Karpas-422 (cell line): ENCODE results near the gene HLA-A. TPM values are rescaled to one million over a fixed set of nuclear protein-coding genes. Genes with fewer than 3 reads are reported as not detected.

Source experiments
- DNase-seq: peaks from one replicate; pipeline ENCODE4 v3.0.0-alpha.2; 2015
- H2AFZ ChIP-seq: fragments of 200-600 bp; sonication (generic); 2 replicates; pipeline ENCODE4 v1.6.1; 2014; ENCODE audit warnings: antibody characterized with exemption, low read length, mixed read lengths
- H3K27ac ChIP-seq: fragments of 200-600 bp; sonication (generic); 2 replicates; pipeline ENCODE4 v1.5.1; 2014; ENCODE audit warnings: mild to moderate bottlenecking, low read length, moderate library complexity
- H3K27me3 ChIP-seq: fragments of 200-600 bp; sonication (generic); 2 replicates; pipeline ENCODE4 v1.6.1; 2014; ENCODE audit warnings: low read length, mixed read lengths
- H3K36me3 ChIP-seq: fragments of 200-600 bp; sonication (generic); 2 replicates; pipeline ENCODE4 v1.6.1; 2014; ENCODE audit warnings: low read length, mixed read lengths; ENCODE audit not compliant: insufficient read depth
- H3K4me1 ChIP-seq: fragments of 200-600 bp; sonication (generic); 2 replicates; pipeline ENCODE4 v1.6.1; 2014; ENCODE audit warnings: mild to moderate bottlenecking, low read length, mixed read lengths
- H3K4me2 ChIP-seq: fragments of 200-600 bp; sonication (generic); 2 replicates; pipeline ENCODE4 v1.6.1; 2014; ENCODE audit warnings: low read length, low read depth, mild to moderate bottlenecking; ENCODE audit not compliant: poor library complexity, severe bottlenecking
- H3K4me3 ChIP-seq: fragments of 200-600 bp; sonication (generic); 2 replicates; pipeline ENCODE4 v1.5.1; 2014; ENCODE audit warnings: mild to moderate bottlenecking, antibody characterized with exemption, low read length, mixed read lengths
- H3K79me2 ChIP-seq: fragments of 200-600 bp; sonication (generic); 2 replicates; pipeline ENCODE4 v1.6.1; 2014; ENCODE audit warnings: mild to moderate bottlenecking, low read length, mixed read lengths
- H3K9ac ChIP-seq: fragments of 200-600 bp; sonication (generic); 2 replicates; pipeline ENCODE4 v1.6.0; 2014; ENCODE audit warnings: low read length
- H3K9me2 ChIP-seq: fragments of 200-600 bp; sonication (generic), shearing (Covaris generic); replicated peaks from 2 replicates; pipeline ENCODE4 v1.6.0; 2014; ENCODE audit warnings: mild to moderate bottlenecking, low read length, moderate library complexity; ENCODE audit not compliant: insufficient read depth
- H3K9me3 ChIP-seq: fragments of 300-700, 200-600 bp; sonication (generic); 2 replicates; pipeline ENCODE4 v1.6.1; 2014; ENCODE audit warnings: low read length, mixed read lengths
- H4K20me1 ChIP-seq: fragments of 200-600 bp; sonication (generic); 2 replicates; pipeline ENCODE4 v1.6.1; 2014; ENCODE audit warnings: mild to moderate bottlenecking, antibody characterized with exemption, low read length, low read depth; ENCODE audit not compliant: insufficient read depth
- total RNA-seq: library from RNA; depleted of rRNA; stranded (reverse); fragments of >200 nt; shearing (Covaris generic); gene quantifications from 2 replicates; pipeline ENCODE4 v1.2.3, GENCODE V29; 2014; ENCODE audit warnings: low replicate concordance

Gene HLA-A
- total RNA-seq, 1 experiment from 2014 or later = 739 TPM

DNA sequence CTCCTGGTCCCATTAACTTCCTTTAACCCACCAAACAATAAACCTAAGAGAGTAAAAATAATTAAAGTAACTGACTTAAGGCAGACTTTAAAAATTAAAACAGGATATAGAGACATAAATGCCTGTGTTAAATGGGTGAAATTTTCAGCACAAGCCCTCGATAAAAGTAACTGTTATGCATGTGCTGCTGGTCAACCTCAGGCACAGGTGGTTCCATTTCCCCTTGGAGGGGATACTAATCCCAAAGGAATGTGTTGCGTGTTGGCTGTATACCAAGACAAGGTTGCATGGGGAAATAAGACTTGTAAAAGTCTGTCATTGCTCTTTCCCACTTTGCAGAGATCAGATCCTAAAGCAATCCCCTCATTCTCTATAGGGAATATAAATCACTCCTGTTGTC lies 25.8 kb downstream of the HLA-A start:
- Histone ChIP-seq H3K27me3 (no peaks in the 10 kb centered on the region), H3K4me3 (no peak overlapping the region), H3K79me2 (no peaks in the 10 kb centered on the region), H4K20me1 (no peaks in the 10 kb centered on the region), H3K27ac (no peak overlapping the region), H3K9me2 (no peaks in the 10 kb centered on the region), H3K9ac (no peak overlapping the region), H3K9me3 (no peaks in the 10 kb centered on the region), H3K36me3 (no peaks in the 10 kb centered on the region), H2AFZ (no peak overlapping the region), H3K4me1 (peaks cover 30% of the 10 kb centered on the region), H3K4me2 (no peak overlapping the region)
- no peak for DNase-seq

DNA sequence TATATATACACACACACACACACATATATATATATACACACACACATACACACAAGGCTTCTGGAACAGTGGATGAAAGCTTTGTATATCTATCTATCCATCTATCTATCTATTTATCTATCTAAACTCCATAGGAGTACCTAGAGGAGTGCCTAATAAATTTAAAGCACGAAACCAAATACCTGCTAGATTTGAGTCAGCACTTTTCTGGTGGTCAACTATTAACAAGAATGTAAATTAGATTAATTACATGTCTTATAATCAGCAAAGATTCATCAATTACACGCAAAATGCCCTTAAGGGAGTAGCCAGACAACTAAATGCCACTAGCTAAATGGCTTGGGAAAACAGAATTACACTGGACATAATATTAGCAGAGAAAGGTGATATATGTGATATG lies 26.6 kb downstream of the HLA-A start:
- Histone ChIP-seq H3K9ac (no peak overlapping the region), H3K9me3 (no peaks in the 10 kb centered on the region), H3K36me3 (no peaks in the 10 kb centered on the region), H3K27ac (no peak overlapping the region), H3K4me1 (peaks cover 30% of the 10 kb centered on the region), H3K4me3 (no peak overlapping the region), H3K79me2 (no peaks in the 10 kb centered on the region), H3K27me3 (no peaks in the 10 kb centered on the region), H3K9me2 (no peaks in the 10 kb centered on the region), H4K20me1 (no peaks in the 10 kb centered on the region), H2AFZ (no peak overlapping the region), H3K4me2 (no peak overlapping the region)
- no peak for DNase-seq

DNA sequence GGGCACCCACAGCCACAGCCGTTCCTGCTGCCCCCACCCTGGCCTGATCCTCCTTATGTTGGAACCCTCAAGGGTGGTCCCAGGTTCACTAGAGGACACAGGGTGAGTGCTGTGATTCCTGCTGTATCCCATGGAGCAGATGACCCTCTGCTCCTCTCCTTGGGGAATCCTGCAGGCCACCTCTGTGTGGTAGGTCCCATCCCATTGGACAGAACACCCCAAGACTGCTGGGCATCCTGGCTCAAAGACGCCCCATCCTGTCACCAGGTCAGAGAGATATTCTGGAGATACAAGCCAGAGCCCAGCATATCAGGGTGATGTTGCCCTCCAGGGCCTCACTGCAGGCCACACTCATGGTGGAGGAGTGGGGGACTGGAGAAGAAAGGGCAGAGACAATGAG lies 28.4 kb downstream of the HLA-A start:
- no peak overlapping the region for H2AFZ ChIP-seq
- no peak overlapping the region for H3K27ac ChIP-seq
- no peak for DNase-seq
- H3K27me3 ChIP-seq = no peaks in the 10 kb centered on the region
- H3K9ac ChIP-seq = no peak overlapping the region
- H3K4me2 ChIP-seq = no peak overlapping the region
- H3K36me3 ChIP-seq = no peaks in the 10 kb centered on the region
- H3K79me2 ChIP-seq = no peaks in the 10 kb centered on the region
- H3K4me3 ChIP-seq = no peak overlapping the region
- H3K4me1 ChIP-seq = peaks cover 14% of the 10 kb centered on the region
- no peaks in the 10 kb centered on the region for H3K9me2 ChIP-seq
- H3K9me3 ChIP-seq = no peaks in the 10 kb centered on the region
- H4K20me1 ChIP-seq = no peaks in the 10 kb centered on the region

DNA sequence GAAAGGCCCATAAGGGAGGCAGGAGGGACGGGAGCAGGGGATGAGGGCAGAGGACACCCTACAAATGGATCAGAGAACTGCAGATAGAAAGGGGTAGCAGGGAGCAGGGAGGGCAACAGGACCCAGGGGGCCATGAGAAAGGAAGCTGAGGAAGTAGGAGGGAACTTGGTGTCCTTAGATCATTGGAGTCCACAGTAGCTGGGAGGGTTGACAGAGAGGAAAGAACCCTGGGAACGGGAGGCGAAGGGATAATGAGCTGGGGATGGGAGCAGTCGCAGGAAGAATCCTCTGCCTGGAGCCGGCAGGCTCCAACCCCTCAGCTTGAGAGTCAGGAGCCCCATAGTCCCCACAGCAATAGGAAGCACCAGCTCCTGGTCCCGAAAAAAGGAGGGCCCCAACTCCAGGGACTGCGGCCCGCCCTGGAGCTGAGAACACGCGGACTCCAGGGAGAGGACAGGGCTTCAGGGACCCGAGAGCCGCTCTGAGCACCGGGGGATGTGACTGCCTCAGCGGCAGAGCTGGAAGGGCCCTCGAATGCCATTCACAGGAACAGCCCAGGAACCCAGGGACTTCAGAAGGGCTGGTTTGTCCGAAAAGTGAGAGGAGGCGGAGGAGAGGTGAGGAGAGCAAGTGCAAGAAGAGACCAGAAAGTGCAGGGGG lies 32.7 kb downstream of the HLA-A start:
- Histone ChIP-seq H3K4me1 (peaks cover 3% of the 10 kb centered on the region; the same call in 1 of the 2 replicates), H3K9me3 (no peaks in the 10 kb centered on the region), H3K4me2 (no peak overlapping the region), H2AFZ (no peak overlapping the region), H3K4me3 (no peak overlapping the region), H3K9me2 (no peaks in the 10 kb centered on the region), H4K20me1 (no peaks in the 10 kb centered on the region), H3K27ac (no peak overlapping the region), H3K9ac (no peak overlapping the region), H3K27me3 (no peaks in the 10 kb centered on the region), H3K36me3 (no peaks in the 10 kb centered on the region), H3K79me2 (no peaks in the 10 kb centered on the region)
- no peak for DNase-seq

DNA sequence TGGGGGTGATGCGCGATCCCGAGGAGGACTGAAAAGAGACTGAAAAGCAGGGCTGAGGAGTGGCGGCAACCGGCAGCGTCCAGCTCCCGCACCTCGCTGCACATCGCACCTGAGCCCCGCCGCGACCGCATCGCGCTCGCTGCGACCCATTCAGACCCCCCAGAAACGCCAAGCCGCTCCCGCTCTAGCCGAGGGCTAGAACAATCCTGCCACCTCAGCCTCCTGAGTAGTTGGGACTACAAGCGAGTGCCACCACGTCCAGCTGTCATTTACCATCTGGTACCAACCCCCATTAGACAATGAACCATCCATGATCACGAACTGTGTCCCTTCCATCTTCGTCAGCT lies 33.2 kb downstream of the HLA-A start:
- Histone ChIP-seq H4K20me1 (no peaks in the 10 kb centered on the region), H3K27me3 (no peaks in the 10 kb centered on the region), H2AFZ (no peak overlapping the region), H3K4me2 (no peak overlapping the region), H3K79me2 (no peaks in the 10 kb centered on the region), H3K4me3 (no peak overlapping the region), H3K9me2 (no peaks in the 10 kb centered on the region), H3K36me3 (no peaks in the 10 kb centered on the region), H3K9me3 (no peaks in the 10 kb centered on the region), H3K27ac (no peak overlapping the region), H3K9ac (no peak overlapping the region), H3K4me1 (peaks cover 3% of the 10 kb centered on the region; the same call in 1 of the 2 replicates)
- no peak for DNase-seq

DNA sequence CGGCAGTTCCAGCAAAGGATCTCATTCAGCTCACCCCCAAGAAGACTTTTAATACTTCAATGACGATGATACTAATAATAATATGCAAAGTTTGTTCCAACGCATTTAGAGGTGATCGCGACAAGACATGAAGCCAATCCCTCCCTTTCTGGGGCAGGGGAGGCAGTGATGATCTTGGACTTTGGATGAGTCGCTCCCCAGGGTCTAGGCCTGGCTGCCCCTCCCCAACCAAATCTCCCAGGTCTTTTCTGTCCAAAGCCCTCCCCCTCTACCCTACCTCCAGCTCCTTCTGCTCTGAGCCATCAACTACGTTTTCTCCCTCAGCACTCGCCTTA lies 33.9 kb downstream of the HLA-A start:
- no peak overlapping the region for H3K4me3 ChIP-seq
- no peak for DNase-seq
- H3K4me2 ChIP-seq = peak overlapping the region; percentile 42
- no peaks in the 10 kb centered on the region for H4K20me1 ChIP-seq
- H3K4me1 ChIP-seq = peaks cover 3% of the 10 kb centered on the region; the same call in 1 of the 2 replicates
- H3K9ac ChIP-seq = no peak overlapping the region
- H2AFZ ChIP-seq = no peak overlapping the region
- H3K27ac ChIP-seq = no peak overlapping the region
- H3K27me3 ChIP-seq = no peaks in the 10 kb centered on the region
- no peaks in the 10 kb centered on the region for H3K9me3 ChIP-seq
- H3K36me3 ChIP-seq = no peaks in the 10 kb centered on the region
- H3K79me2 ChIP-seq = no peaks in the 10 kb centered on the region
- no peaks in the 10 kb centered on the region for H3K9me2 ChIP-seq

DNA sequence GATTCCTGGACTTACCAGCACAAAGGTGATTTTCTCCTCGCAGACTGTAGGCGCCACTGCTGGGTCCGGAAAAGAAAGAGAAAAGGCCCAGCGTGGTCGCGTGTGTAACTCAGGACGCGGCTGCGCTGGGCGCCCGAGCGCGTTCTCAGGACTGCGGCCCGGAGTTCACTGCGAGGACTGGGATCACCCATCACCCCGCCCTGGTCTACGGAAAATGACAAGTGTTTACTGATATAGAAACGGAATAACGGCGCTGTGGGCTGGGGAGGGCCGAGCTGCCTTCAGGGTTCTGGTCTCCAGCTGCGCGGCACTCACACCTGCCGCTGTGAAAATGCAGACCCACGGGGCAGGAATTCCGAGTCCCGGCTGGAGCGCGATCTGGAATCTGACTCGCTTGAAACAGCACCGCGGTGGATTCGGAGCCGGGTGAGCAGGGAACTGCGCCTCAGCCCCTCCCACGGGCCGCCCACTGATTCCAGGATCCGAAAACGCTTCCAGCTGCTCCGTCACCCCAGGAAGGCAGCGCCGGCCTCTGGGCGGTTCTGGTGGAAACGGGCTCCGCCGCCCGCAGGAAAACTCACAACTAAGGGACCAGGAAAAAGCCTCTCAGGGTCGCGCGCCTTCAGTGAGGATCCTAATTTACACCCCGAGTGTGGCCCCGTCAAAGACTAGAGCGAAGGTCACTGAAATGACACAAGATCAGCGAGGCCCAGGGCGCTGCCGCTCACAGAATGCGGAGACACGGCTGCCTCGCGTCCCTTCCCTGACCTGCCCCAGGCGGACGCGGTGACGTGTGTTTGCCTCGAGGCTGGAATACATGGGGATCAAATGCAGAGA lies 34.5 kb downstream of the HLA-A start:
- Histone ChIP-seq H3K27ac (no peak overlapping the region), H2AFZ (no peak overlapping the region), H3K36me3 (no peaks in the 10 kb centered on the region), H3K27me3 (no peaks in the 10 kb centered on the region), H4K20me1 (no peaks in the 10 kb centered on the region), H3K4me3 (peak overlapping the region; percentile 49; the same call in 1 of the 2 replicates), H3K4me2 (peak overlapping the region; percentile 42), H3K9me2 (no peaks in the 10 kb centered on the region), H3K9ac (peak overlapping the region; percentile 39; the same call in 1 of the 2 replicates), H3K79me2 (no peaks in the 10 kb centered on the region), H3K9me3 (no peaks in the 10 kb centered on the region), H3K4me1 (peaks cover 3% of the 10 kb centered on the region; the same call in 1 of the 2 replicates)
- no peak for DNase-seq

DNA sequence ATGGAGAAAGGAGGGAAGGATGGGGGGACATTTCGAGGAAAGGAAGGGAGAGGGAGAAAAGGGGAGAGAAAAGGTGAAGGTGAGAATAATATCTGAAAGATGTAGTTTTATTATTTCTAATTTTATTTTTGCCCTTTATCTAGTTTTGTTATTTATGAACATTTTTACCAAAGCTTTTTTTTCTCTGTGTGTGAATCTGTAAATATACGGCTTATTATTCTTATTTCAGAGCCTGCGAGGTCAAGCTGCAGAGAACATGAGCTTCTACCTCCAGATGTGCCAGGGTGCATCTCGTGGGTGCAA lies 35.0 kb downstream of the HLA-A start:
- H3K4me3 ChIP-seq = no peak overlapping the region
- no peak overlapping the region for H3K27ac ChIP-seq
- no peaks in the 10 kb centered on the region for H3K9me3 ChIP-seq
- DNase-seq = no peak
- H3K27me3 ChIP-seq = no peaks in the 10 kb centered on the region
- peak overlapping the region; percentile 42 for H3K4me2 ChIP-seq
- H3K9me2 ChIP-seq = no peaks in the 10 kb centered on the region
- no peaks in the 10 kb centered on the region for H4K20me1 ChIP-seq
- H3K79me2 ChIP-seq = no peaks in the 10 kb centered on the region
- peaks cover 3% of the 10 kb centered on the region; the same call in 1 of the 2 replicates for H3K4me1 ChIP-seq
- no peak overlapping the region for H3K9ac ChIP-seq
- no peak overlapping the region for H2AFZ ChIP-seq
- H3K36me3 ChIP-seq = no peaks in the 10 kb centered on the region
